Activated CD4-positive, alpha-beta T cell treated with anti-CD3 and anti-CD28 coated beads for 1 hour (primary cell): ENCODE results near the gene SLX9.

ENCODE experiments used
- DNase-seq: peaks from one replicate; pipeline ENCODE4 v3.0.0-alpha.2; 2020

The SLX9 gene

GRCh38 chr21:44979687-44980561 lies 40.1 kb downstream of the SLX9 start:
- DNase-seq: no peak

DNA sequence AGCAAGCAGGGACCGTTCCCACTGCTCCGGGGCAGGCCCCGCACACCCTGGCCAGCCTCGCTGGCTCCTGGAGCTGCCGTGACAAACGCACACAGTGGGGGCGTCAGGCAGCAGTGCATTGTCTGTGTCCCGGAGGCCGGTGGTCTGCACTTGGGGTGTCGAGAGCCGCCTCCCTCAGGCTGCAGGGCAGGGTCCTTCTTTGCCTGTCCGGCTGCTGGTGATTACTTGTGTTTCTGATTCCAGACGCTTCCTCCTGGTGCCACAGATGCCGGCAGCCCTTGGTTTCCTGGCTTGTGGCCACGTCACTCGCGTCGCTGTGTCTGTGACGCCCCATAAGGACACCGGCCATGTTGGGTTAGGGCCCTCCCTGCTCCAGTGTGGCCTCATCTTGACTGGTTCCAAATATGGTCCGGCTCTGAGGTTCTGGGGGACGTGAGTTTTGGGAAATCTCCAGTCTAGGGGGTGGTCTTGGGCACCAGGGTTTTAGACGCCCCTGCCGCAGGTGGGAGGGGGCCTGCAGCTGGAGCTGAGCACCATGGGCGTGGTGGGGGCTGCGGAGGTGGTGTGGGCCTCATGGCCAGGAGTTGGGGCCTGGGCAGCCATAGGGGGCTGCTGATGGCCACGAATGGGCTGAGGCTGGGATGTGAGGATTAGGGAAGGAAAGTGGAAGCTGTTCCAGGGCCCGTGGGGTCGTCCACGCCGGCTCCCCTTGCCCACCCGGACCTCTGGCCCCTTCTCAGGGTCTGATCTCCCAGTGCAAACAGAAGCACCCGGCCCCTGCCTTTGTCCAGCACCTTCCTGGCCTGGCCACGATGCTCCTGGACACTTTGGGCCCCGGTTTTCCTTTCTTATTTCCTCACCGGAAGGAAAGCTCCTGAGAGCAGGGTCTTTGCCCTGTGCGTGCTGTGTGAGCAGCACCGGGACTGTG lies 41.0 kb downstream of the SLX9 start:
- DNase-seq: no peak

GRCh38 chr21:44982558-44983250 lies 42.9 kb downstream of the SLX9 start:
- DNase-seq: no peak

DNA sequence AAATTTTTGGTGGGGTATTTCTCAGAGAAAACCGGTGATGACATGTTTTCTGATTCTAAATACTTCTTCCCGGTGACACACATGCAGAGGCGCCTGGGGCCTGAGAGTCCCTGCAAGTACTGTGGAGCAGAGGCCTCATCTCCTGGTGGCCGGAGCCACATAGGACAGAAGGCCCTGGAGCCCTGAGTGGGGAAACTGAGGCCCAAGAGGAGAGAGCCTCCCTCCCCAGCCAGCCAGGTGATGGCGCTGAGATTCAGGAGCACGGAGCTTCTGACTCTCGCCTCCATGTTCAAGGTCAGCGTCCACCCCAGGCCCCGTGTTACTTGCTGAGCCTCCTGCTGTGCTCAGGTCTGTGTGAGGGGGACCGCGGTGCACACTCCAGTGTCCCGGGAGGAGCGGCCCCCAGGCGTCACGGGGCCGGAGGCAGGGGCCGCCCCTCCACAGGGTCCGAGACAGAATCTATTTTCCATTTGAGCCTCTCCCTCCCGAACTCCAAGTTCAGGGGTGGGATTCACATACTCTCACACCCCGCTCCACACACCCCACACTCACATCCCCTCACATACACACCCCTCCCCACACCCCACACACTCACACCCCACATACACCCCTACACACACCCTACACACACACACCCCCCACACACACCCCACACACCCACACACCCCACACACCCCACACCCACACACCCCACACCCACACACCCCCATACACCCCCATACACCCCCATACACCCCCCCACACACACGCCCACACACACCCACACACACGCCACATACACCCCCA lies 43.8 kb downstream of the SLX9 start:
- no peak for DNase-seq

DNA sequence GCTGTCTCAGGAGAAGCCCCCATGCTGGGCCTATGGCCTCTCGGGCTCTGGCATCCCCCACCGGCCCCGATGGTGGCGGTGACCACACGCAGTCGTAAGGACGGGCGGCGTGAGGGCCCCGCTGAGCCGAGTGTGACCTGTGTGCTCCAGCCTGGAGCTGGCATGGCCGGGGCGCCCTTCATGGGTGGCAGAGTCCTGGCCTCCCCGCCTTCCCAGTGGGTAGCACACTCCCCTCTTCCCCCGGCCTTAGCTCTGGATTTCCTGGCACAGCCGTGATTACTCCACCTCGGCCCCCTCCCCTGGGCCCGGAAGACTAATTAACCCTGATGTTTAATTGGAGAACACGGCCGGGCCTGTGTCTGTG lies 44.6 kb downstream of the SLX9 start:
- DNase-seq: no peak

DNA sequence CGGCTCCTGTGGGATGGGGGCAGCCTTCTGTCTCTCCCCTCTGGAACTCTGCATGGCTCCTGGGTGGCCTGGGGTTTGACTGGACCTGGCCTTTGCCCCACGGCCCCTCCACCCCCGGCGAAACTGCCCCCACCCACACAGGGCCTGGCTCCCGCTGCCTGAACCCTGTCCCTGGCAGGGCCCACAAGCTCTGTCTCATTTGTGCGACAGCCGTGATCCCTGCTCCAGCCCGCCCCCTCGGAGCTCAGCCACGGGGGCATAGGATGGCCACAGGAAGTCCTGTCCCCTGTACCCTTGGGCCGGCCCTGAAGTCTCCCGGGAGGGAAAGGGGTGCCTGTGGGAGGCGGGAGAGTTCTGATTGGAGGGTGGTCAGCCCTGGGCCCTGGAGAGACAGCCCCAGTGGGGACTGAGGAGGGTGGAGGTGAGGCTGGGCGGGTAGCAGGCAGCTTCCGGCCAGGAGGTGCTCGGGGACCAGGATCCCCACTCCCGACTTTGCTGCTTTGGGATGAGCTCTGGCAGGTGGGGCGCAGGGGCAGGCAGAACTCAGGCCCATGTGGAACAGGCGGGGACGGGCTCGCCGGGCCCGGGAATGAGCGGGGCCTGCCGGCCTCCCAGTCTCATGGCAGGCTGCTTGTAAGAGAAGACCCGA lies 45.1 kb downstream of the SLX9 start:
- DNase-seq: no peak

DNA sequence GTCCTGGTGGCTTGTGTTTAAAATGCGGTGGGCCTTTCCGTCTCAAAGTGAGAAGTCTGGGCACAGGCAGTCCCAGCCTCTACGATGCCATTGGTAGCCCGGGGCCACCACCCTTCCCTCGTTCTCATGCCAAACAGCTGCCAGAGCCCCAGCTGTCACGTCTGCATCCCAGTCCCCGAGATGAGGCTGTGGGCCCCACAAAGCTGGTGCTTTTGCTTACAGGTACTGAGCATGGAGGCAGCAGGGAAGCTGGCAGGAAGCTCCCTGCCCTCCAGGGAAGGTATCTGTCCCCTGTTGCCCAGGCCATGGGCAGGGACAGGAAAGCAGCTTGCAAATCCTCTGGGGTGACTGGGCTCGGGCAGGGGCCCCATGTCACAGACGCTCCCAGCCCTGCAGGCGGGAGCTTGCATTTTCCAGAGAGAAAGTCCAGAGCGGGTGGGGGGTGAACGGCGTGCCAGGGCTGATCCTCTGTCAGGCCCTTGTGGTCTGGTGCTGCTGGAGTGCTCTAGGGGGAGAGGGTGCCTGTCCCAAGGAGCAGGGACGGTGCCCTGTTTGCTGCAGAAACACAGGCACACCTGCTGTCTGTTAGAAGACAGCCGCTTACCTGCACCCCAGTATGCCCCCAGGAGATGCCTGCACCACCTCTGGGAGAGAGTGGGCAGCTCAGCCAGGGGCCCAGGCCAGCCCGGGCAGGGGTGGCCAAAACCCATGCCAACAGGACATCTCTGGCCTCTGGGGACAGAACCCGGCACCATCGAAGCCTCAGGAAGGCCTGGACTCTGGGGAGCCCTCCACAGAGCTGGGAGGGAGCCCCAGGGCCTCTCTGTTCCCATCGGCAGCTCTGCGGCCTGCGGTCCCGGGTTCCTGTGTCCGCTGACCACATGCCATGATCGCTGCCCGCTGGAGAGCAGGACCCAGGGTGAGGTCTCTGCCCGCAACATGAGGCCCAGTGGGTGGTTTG lies 45.9 kb downstream of the SLX9 start:
- no peak for DNase-seq

GRCh38 chr21:44986471-44987291 lies 46.9 kb downstream of the SLX9 start:
- DNase-seq: no peak

DNA sequence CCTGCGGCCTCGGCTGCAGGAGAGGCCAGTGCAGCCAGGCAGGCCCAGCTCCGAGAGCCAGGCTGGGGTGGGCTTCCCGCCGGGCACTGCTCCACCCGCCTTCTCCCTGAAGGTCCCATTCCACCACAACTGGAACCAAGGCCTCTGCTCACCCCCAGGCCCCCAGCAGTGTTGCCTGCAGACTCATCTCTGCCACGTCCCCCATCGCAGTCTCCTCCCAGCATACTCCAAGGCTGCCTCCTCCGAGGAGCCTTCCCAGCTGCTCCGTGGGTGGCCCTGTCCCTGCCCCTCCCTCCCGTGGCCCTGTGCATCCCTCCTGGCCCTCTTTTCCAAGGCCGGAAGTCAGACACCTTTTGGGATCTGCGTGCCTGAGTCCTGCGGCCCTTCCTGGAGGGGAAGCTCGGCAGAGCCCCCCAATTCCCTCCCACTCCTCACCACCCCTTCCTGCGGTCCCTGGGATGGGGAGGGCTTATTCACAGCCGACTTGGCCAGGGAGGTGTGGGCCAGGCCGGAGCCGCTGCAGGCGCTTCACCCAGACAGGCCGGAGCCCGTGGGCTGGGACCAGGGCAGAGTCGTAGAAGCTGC lies 47.6 kb downstream of the SLX9 start:
- no peak for DNase-seq

DNA sequence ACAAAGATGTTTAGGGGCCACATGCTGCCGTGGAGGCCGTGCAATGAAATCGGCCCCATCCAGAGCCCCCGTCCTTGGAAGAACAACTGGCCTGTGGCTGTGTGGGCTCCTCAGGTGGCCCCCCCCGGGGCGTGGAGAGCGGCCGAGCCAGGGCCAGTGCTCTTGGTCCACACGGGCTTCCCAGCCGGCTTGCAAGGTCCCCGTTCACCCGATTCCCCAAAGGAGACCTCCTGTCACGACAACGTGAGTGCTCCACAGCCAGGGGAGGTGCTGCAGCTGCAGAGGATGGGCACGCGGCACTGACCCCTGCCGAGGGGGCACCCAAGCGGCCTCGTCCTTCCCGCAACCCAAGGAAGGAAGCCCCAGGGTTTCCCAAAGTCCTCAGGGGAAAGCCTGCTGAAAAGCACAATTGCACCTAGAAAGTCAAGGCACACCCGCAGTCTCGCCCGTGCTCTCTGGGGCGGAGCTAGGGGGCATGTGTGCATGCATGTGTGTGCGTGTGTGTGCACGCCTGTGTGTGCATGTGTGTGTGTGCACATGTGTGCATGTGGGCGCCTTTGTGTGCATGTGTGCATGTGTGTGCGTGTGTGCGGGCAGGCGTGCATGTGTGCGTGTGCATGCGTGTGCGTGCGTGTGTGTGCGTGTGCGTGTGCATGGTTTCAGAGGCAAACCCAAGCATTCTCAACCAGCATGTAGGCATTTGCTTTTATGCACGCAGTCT lies 48.2 kb downstream of the SLX9 start:
- no peak for DNase-seq

DNA sequence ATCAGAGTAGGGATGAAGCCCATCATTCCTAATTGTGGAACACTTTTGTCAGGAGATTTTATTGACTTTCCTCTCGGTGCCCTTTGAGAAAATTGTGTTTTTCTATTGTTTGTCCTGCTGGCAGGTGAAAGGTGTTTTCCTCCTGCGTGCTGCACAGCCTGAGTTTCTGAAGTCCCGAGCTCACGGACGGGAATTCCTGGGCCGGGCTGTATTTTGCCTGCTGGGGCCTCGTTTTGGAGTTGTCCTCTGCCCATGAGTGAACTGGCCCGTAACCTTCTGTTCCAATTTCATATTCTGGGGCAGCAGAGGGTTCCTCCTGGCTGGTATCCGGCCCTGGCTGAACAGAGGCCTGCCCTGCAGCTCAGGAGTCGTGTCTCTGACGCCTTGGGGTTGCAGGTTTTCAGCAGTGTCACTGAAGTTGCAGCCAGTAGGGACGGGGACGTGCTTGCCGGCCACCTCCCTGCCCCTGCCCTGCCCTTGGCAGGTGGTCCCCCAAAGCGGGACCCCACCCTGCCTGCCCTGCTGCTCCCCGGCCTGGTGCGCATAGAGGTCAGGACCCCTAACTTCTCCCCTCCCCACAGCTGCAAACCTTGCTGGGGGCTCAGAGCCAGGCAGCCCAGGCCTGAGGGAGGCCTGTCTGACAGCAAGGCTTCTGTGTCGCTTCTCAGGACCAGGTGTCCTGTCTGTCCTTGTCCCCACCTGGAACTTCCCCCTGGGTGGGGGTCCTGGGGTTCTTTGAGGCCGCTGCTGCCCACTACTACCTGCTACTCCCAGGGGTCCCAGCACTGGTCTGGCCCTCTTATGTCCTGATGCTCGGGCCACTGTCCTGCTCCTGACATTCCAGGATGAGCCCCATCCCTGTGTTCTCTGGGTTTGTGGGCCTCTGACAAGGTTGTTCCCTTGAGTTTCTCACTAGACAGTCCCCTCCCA lies 49.0 kb downstream of the SLX9 start:
- no peak for DNase-seq

GRCh38 chr21:44989537-44989886 lies 49.7 kb downstream of the SLX9 start:
- no peak for DNase-seq

- no peak for DNase-seq
Observed at GRCh38 chr21:44989943-44990780, 50.3 kb downstream of the SLX9 start.

DNA sequence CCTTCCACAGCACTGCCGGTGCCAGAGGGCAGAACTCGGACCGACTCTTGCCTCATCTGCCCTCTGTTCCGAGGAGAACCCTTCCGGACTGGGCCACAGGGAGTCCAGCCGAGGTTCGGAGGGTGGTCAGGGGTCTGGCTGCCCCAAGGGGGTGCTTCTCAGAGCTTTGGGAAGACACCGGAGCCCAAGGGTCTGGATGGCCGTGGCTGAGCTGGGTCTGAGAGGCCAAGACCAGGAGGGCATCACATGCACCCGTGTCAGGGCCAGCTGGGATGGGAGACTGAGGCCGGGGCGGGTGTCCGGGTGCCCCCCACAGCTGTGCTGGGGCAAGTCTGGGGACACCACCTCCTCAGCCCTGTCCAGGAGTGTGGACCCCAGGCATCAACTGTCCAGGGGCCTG lies 51.1 kb downstream of the SLX9 start:
- no peak for DNase-seq

DNA sequence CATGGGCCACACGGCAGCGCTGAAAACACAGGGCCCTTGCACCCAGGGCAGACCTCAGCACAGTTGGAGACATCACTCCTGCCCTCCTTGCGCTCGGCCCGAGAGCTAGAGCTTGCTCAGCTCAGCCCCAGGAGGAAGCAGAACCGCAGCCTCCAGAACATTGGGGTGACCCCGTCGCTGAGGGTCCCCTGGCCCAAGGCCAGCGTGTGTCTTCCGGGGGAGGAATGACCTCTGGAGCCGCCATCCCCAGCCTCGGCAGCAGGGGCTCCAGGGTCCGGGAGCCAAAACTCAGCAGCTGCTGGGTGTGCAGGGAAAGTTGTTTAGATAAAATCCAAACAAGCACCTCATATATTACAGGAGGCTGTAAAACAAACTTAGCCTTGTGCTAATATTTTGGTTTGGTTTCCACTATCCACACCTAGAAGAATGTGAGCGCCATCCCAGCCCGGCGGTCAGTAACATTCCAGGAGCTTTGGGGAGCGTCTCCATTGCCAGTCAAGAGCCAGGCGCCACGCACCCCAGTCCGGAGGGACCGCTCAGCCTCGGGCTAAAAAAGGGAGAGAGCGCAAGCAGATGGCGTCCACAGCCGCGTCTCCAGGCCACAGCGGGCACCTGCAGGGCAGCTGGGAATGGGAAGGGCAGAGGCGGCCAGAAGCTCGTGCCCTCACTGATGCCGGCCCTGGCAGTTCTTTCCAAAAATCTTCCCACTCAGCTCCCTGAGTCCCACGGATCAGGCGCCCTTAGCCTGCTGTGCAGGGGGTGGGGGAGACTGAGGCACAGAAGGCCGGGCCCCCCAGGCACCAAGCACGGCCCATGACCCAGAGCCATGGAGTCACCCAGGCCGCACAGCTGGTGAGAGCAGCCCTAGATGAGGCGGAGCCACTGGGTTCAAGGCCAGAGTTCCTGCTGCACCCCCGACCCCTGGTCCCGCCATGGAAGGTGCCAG lies 52.0 kb downstream of the SLX9 start:
- no peak for DNase-seq
